Keratinocyte (primary cell): ENCODE measurements around the gene PTEN. TPM values are rescaled to one million over a fixed set of nuclear protein-coding genes. Genes with fewer than 3 reads are reported as not detected.

Experiments used
- DNase-seq: peaks from one replicate; pipeline ENCODE4 v3.0.0-alpha.2; 2011; ENCODE audit warnings: low read depth, missing footprints, low spot score
- FAIRE-seq: peaks from 2 replicates; lab custom pipeline; 2011; peaks lifted over from hg19 to GRCh38; lab: Jason Lieb, UNC
- H2AFZ ChIP-seq: 2 replicates; pipeline ENCODE4 v1.6.0; 2012; ENCODE audit warnings: low read length, control low read depth, inconsistent platforms; ENCODE audit not compliant: control insufficient read depth
- H3K27ac ChIP-seq: 2 replicates; pipeline ENCODE4 v1.5.1; 2011; ENCODE audit warnings: low read length; ENCODE audit not compliant: control insufficient read depth, insufficient read depth
- H3K27me3 ChIP-seq: 3 replicates; pipeline ENCODE4 v1.6.0; 2011; ENCODE audit warnings: low read length; ENCODE audit not compliant: control insufficient read depth, insufficient read depth; ENCODE audit errors: extremely low read depth
- H3K36me3 ChIP-seq, 2 experiments: 2 replicates in 1 of 2; 3 replicates in 1 of 2; pipeline ENCODE4 v1.5.1; 2011; ENCODE audit warnings: low read length in 2 of 2, mild to moderate bottlenecking in 1 of 2; ENCODE audit not compliant: control insufficient read depth in 2 of 2, insufficient read depth in 2 of 2; ENCODE audit errors: extremely low read depth in 1 of 2
- H3K4me1 ChIP-seq: 3 replicates; pipeline ENCODE4 v1.5.1; 2011; ENCODE audit warnings: low read length; ENCODE audit not compliant: control insufficient read depth, insufficient read depth; ENCODE audit errors: extremely low read depth
- H3K4me2 ChIP-seq: 3 replicates; pipeline ENCODE4 v1.6.0; 2011; ENCODE audit warnings: low read depth, low read length; ENCODE audit not compliant: control insufficient read depth, insufficient read depth; ENCODE audit errors: extremely low read depth
- H3K4me3 ChIP-seq, 3 experiments: fragments of 200-600 bp in 1 of 3; sonication (generic) in 1 of 3; 2 replicates in 2 of 3; 3 replicates in 1 of 3; pipeline ENCODE4 v1.5.1; 2011 to 2016; ENCODE audit warnings: low read length in 3 of 3, mild to moderate bottlenecking in 3 of 3, control low read depth in 2 of 3, inconsistent platforms in 1 of 3, low read depth in 1 of 3, mixed read lengths in 1 of 3, mixed run types in 1 of 3, moderate library complexity in 1 of 3; ENCODE audit not compliant: control insufficient read depth in 2 of 3, insufficient read depth in 2 of 3; ENCODE audit errors: extremely low read depth in 1 of 3
- H3K79me2 ChIP-seq: 2 replicates; pipeline ENCODE4 v1.6.0; 2012; ENCODE audit warnings: low read length; ENCODE audit not compliant: control insufficient read depth, insufficient read depth
- H3K9ac ChIP-seq: 3 replicates; pipeline ENCODE4 v1.6.0; 2011; ENCODE audit warnings: low read length; ENCODE audit not compliant: control insufficient read depth, insufficient read depth; ENCODE audit errors: extremely low read depth
- H3K9me1 ChIP-seq: 3 replicates; pipeline ENCODE4 v1.6.0; 2011; ENCODE audit warnings: low read length; ENCODE audit not compliant: control insufficient read depth, insufficient read depth; ENCODE audit errors: extremely low read depth
- H3K9me3 ChIP-seq: 2 replicates; pipeline ENCODE4 v1.5.1; 2012; ENCODE audit warnings: low read depth, low read length; ENCODE audit not compliant: control insufficient read depth
- H4K20me1 ChIP-seq: 3 replicates; pipeline ENCODE4 v1.6.0; 2011; ENCODE audit warnings: low read length; ENCODE audit not compliant: control insufficient read depth, insufficient read depth; ENCODE audit errors: extremely low read depth
- EZH2 ChIP-seq: IDR thresholded peaks from one replicate; pipeline ENCODE4 v1.6.1; 2012; ENCODE audit warnings: inconsistent platforms, mild to moderate bottlenecking, low read length, moderate library complexity
- dilution Hi-C: fragments of 300-500 bp; cut with MboI; formaldehyde crosslinking; loops from one replicate; pipeline ENCODE4 v1.7.0; 2020; ENCODE audit warnings: low sequenced_read_pairs; ENCODE audit not compliant: extremely low pct_ligation_motif_present
- polyA plus RNA-seq, 5 experiments: library from polyadenylated mRNA; depleted of rRNA in 3 of 5; stranded (reverse) in 3 of 5; stranded (forward) in 1 of 5; unstranded in 1 of 5; fragments of >200 nt; gene quantifications; 1 replicate in 1 of 5; 2 replicates in 3 of 5; 3 replicates in 1 of 5; pipeline versions ENCODE4 v1.2.1 to v1.2.3, GENCODE V29; 2011 to 2012; ENCODE audit warnings: missing spikeins in 2 of 5, low read depth in 1 of 5, low replicate concordance in 1 of 5
- TF ChIP-seq, protein P1 (sequence below), 3 experiments: IDR thresholded peaks in 1 of 3; conservative IDR thresholded peaks in 1 of 3; optimal IDR thresholded peaks in 1 of 3; 2 replicates in 2 of 3; 3 replicates in 1 of 3; pipeline versions ENCODE3 to v1.5.1; 2011; ENCODE audit warnings: low read length in 3 of 3, mild to moderate bottlenecking in 3 of 3, moderate library complexity in 2 of 3, control low read depth in 1 of 3, inconsistent platforms in 1 of 3; ENCODE audit not compliant: insufficient read depth in 2 of 3; ENCODE audit errors: extremely low read depth in 1 of 3

Gene PTEN
- polyA plus RNA-seq, 1 donor (not counting 4 experiments of a cell fraction or from before 2014, with no cell fraction given): 39.4 TPM

DNA sequence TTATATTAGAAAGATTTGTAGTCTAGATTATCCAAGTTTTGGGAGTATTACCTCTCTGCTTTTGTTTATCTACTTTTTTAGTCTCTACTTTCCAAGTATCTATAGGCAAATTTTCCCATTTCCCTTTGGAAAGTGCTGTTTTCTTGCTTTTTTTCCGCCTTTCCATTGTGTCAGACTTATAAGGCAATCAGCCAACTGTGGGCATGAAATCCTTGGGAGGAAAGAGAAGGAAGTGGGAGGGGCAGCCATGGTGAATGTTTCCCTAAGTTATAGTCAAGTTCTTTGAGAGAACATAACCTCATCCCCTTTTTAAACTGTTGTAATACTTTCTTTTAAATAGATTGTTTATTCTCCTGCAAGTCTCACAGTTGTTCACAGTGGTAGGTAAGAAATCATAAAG is 52.6 kb downstream of the PTEN start:
- no peak overlapping the region for H3K27ac ChIP-seq
- no peaks in the 10 kb centered on the region for H3K27me3 ChIP-seq
- H3K4me3 ChIP-seq: no peak overlapping the region
- H3K4me2 ChIP-seq: peak overlapping the region; percentile 39
- dilution Hi-C loops: no loop called here
- no peaks in the 10 kb centered on the region for H3K36me3 ChIP-seq
- H3K79me2 ChIP-seq: peaks cover 73% of the 10 kb centered on the region
- peaks cover 16% of the 10 kb centered on the region for H3K4me1 ChIP-seq
- H3K9me1 ChIP-seq: no peaks in the 10 kb centered on the region
- no peaks in the 10 kb centered on the region for H3K9me3 ChIP-seq
- H4K20me1 ChIP-seq: peaks cover 5% of the 10 kb centered on the region
- H2AFZ ChIP-seq: no peak overlapping the region
- TF ChIP-seq, protein P1, sequence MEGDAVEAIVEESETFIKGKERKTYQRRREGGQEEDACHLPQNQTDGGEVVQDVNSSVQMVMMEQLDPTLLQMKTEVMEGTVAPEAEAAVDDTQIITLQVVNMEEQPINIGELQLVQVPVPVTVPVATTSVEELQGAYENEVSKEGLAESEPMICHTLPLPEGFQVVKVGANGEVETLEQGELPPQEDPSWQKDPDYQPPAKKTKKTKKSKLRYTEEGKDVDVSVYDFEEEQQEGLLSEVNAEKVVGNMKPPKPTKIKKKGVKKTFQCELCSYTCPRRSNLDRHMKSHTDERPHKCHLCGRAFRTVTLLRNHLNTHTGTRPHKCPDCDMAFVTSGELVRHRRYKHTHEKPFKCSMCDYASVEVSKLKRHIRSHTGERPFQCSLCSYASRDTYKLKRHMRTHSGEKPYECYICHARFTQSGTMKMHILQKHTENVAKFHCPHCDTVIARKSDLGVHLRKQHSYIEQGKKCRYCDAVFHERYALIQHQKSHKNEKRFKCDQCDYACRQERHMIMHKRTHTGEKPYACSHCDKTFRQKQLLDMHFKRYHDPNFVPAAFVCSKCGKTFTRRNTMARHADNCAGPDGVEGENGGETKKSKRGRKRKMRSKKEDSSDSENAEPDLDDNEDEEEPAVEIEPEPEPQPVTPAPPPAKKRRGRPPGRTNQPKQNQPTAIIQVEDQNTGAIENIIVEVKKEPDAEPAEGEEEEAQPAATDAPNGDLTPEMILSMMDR (optimal IDR thresholded peaks at IDR 0.05 in 1 of 3, IDR thresholded peaks at IDR 0.05 in 1 of 3, conservative IDR thresholded peaks at IDR 0.05 in 1 of 3; ENCODE audit: extremely low read depth in 1 of 3, insufficient read depth in 2 of 3, low read length in 3 of 3): no peak
- TF ChIP-seq EZH2: no peak
- no peak overlapping the region for H3K9ac ChIP-seq
- FAIRE-seq: no peak
- DNase-seq: no peak

GRCh38 chr10:87916515-87916914 is 53.1 kb downstream of the PTEN start:
- peaks cover 72% of the 10 kb centered on the region for H3K79me2 ChIP-seq
- dilution Hi-C loops: no loop called here
- TF ChIP-seq, protein P1 (optimal IDR thresholded peaks at IDR 0.05 in 1 of 3, IDR thresholded peaks at IDR 0.05 in 1 of 3, conservative IDR thresholded peaks at IDR 0.05 in 1 of 3; ENCODE audit: extremely low read depth in 1 of 3, insufficient read depth in 2 of 3, low read length in 3 of 3): no peak
- TF ChIP-seq EZH2: no peak
- no peak for DNase-seq
- peak overlapping the region; percentile 39 for H3K4me2 ChIP-seq
- no peaks in the 10 kb centered on the region for H3K9me3 ChIP-seq
- no peaks in the 10 kb centered on the region for H3K36me3 ChIP-seq
- H3K27ac ChIP-seq: no peak overlapping the region
- no peak overlapping the region for H3K4me3 ChIP-seq
- H3K9me1 ChIP-seq: no peaks in the 10 kb centered on the region
- H3K9ac ChIP-seq: no peak overlapping the region
- peaks cover 5% of the 10 kb centered on the region for H4K20me1 ChIP-seq
- peak; percentile 69 for FAIRE-seq
- peaks cover 16% of the 10 kb centered on the region for H3K4me1 ChIP-seq
- no peak overlapping the region for H2AFZ ChIP-seq
- H3K27me3 ChIP-seq: no peaks in the 10 kb centered on the region
